GM19397 (cell line): ENCODE results near the gene USP5.
"Not testable (repeated sequence)": the region's sequence is repeated elsewhere in the genome, so short reads cannot be mapped to it uniquely, and the experiment has no call there.

Experiments
- ATAC-seq: cut with Tn5 transposase; IDR thresholded peaks from one replicate; pipeline ENCODE4 v1.9.1; 2021; ENCODE audit warnings: mild to moderate bottlenecking, moderate library complexity; ENCODE audit not compliant: unreplicated experiment

Gene USP5

DNA sequence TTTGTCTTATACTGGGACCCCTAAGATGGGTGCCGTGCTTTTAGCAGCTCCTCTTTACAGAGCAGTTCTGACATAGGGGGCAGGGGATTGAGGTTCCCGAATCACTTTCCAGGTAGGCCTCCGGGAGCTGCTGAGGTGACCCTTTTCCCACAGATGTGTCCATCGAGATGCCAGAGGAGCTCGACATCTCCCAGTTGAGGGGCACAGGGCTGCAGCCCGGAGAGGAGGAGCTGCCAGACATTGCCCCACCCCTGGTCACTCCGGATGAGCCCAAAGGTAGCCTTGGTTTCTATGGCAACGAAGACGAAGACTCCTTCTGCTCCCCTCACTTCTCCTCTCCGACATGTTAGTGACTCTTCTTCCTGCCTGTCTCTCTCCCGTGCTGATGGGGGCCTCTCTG, 11.1 kb downstream of the USP5 start:
- ATAC-seq: no peak

DNA sequence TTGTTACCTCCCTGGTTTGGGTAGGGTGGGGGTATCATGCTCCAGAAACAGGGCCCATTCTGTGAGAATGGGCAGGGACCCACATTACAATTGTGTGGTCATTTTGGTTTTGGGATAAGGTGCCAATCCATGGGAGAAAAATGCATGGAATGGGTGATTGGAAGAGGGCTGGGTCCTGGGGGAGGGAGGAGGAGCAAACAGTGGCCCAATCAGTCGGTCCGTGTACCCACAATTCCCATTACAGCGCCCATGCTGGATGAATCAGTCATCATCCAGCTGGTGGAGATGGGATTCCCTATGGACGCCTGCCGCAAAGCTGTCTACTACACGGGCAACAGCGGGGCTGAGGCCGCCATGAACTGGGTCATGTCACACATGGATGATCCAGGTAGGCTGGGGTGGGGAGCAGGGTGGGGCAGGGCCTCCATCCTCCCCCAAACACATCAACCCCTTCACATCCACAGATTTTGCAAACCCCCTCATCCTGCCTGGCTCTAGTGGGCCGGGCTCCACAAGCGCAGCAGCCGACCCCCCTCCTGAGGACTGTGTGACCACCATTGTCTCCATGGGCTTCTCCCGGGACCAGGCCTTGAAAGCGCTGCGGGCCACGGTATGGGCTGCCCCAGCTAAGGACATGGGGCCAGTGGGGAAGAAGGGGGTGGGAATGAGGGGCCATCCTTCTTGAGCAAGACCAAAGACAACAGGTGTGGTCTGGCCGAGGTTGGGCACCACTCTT, 11.8 kb downstream of the USP5 start:
- ATAC-seq: no peak

DNA sequence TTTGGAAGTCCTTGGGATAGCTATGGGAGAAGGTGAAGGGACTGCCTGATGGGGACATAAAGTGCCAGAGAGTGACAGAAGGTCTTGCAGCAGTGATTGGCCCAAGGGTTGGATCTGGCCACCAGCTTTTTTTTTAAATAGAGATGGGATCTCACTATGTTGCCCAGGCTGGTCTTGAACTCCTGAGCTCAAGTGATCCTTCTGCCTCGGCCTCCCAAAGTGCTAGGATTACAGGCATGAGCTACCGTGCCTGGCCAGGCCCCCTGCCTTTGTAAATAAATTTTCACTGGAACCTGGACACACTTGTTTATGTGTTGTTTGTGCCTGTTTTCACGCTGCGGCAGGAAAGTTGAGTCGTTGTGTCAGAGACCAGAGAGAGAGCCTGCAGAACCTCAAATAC, 13.4 kb downstream of the USP5 start:
- ATAC-seq: not testable (repeated sequence)

DNA sequence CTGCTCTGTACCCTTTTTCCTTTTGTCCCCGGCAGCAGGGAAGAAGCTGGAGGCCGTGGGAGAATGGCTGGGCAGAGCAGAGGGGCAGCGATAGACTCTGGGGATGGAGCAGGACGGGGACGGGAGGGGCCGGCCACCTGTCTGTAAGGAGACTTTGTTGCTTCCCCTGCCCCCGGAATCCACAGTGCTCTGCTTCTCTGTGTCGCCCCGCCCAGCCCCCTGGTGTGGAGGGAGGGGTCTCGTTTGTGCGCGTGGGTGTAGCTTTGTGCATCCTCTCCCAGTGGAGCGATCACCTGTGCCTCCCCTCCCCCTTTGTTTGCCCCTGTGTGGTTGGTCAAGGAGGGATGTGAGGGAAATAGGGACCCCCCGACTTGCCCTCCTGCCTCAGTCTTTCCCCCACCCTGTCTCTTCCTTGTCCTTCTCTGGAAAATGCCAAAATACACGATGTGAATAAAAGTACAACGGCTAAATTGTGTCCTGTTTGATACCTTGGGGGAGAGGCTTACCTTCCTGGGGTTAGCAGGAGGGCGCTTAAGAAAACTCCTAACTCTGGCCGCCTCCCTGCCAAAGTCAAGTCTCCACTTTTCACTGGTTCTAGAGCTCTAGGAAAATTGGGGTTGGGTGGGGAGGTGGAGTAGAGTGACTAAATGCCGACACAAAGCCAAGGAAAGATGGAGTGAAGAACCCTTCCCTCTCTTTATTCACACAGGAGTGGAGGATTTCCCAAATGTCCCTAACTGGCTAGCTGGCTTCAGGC, 14.4 kb downstream of the USP5 start:
- ATAC-seq: no peak

DNA sequence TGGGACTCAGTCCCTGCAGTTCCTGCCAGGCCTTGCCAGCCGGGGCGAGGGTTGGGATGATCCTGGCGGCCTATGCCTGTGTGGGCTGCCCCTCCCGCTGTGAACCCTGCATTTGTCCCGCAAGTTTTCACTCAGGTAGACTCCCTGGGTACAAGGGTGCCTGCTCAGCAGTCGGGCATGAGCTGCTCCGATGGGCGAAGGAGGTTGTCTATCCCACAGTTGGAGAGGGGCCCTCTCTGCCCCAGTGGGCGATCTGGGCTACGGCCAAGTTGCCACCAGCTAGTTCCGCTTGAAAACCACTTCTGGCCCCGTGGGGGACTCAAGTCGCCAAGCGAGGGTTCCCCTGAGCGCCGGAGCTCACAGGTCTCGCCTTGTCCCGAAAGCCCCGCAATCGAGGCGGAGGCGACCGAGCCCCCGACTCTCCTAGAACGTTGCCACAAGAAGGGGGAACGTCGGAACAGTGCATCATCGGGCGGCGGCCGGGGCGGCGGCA, 15.0 kb downstream of the USP5 start:
- peak; percentile 19 for ATAC-seq

DNA sequence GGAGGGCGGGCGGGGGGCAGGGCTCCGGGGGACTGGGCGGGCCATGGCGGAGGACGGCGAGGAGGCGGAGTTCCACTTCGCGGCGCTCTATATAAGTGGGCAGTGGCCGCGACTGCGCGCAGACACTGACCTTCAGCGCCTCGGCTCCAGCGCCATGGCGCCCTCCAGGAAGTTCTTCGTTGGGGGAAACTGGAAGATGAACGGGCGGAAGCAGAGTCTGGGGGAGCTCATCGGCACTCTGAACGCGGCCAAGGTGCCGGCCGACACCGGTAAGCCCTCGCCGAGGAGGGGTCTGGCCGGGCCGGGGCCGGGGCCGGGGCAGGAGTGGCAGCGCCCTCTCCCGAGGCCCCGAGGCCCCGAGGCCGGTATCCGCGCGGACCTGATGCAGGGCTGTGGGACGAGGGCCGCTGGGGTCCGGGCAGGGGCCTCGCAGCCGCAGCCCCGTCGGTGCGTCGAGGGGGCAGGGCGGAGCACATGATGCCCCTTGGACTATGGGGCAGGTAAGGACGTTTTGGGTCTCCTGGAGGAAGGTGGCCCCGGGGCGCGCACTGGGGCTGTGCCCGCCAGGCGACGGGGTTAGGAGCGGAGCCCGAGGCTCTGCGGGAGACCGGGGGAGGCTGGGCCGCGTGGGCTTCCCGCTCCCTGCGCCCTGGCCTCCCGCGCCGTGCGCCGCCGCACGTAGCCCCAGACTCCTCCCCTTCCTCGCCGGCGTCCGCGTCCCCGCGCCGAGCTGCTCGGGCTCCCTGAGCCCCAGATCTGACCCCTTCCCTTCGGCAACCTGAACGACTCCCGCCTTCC, 15.7 kb downstream of the USP5 start, which contains the start of gene TPI1:
TPI1 (plus strand) TSS at position 119 of the 798 bp plus-strand sequence; CDS start at position 155, 36 bp downstream.
- peak; percentile 52 for ATAC-seq

DNA sequence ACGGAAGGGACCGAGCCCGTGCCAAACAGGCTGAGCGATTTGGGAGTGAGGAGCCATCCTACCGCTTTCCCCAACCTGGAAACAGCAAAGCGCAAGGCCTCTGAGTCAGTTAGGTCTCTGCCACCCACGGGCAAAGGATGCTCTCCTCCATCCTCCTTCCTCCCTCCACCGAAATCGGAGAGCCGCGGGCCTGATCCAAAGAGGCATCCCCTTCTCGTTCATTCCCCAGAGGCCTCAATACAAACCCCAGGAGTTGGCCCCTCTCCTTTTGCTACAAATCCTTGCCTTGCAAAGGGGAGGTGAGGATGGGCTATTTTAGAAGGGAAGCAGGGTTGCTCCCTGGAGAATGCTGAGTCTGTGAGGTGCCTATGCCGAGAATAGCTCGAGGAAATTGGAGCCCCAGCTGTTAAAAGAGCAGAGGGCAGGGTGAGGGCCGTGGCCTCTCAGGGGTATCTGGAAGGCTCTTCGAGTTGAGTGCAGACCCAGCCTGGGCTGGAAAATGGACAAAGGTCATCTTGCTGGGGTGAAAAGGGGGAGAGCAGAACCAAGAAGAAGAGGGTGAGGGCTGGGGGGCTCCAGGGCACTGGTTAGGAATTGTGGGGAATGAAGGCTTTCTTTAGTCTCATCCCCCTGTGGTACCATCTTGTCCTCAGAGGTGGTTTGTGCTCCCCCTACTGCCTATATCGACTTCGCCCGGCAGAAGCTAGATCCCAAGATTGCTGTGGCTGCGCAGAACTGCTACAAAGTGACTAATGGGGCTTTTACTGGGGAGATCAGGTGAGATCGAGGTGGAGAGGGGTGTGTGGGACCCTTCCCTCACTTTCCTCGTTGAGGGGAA, 16.5 kb downstream of the USP5 start:
- no peak for ATAC-seq

DNA sequence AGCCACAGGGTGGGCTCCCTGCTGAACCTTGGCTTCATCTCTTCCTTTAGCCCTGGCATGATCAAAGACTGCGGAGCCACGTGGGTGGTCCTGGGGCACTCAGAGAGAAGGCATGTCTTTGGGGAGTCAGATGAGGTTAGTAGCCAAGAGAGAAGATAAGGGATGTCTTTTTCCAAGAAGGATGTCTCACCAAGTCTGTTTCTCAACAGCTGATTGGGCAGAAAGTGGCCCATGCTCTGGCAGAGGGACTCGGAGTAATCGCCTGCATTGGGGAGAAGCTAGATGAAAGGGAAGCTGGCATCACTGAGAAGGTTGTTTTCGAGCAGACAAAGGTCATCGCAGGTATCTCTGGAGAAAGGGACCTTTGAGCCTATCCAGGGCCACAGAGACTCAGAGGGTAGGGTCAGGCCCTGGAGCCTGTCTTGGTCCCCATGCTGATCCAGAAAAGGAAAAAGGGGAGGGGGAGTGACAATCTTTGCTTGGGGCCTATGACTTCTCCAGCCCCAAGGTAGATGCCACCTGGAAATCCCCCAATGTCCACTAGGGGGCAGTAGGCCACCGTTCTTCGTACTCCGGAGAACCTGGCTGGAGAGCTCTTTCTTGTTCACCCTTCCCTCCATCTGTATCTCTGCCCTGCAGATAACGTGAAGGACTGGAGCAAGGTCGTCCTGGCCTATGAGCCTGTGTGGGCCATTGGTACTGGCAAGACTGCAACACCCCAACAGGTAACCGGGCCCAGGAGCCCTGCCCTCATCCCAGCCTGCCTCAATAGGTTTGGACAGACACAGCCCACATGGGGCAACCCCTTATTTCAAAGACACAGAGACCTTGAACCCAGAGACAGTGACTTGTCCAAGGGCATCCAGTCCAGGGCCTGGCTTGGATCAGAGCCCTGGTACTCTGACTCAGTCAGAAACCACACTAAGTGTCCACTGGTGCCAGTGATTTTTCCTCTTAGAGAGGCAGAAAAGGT, 17.4 kb downstream of the USP5 start:
- ATAC-seq: no peak

DNA sequence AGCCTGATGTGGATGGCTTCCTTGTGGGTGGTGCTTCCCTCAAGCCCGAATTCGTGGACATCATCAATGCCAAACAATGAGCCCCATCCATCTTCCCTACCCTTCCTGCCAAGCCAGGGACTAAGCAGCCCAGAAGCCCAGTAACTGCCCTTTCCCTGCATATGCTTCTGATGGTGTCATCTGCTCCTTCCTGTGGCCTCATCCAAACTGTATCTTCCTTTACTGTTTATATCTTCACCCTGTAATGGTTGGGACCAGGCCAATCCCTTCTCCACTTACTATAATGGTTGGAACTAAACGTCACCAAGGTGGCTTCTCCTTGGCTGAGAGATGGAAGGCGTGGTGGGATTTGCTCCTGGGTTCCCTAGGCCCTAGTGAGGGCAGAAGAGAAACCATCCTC, 18.4 kb downstream of the USP5 start:
- ATAC-seq: not testable (repeated sequence)

DNA sequence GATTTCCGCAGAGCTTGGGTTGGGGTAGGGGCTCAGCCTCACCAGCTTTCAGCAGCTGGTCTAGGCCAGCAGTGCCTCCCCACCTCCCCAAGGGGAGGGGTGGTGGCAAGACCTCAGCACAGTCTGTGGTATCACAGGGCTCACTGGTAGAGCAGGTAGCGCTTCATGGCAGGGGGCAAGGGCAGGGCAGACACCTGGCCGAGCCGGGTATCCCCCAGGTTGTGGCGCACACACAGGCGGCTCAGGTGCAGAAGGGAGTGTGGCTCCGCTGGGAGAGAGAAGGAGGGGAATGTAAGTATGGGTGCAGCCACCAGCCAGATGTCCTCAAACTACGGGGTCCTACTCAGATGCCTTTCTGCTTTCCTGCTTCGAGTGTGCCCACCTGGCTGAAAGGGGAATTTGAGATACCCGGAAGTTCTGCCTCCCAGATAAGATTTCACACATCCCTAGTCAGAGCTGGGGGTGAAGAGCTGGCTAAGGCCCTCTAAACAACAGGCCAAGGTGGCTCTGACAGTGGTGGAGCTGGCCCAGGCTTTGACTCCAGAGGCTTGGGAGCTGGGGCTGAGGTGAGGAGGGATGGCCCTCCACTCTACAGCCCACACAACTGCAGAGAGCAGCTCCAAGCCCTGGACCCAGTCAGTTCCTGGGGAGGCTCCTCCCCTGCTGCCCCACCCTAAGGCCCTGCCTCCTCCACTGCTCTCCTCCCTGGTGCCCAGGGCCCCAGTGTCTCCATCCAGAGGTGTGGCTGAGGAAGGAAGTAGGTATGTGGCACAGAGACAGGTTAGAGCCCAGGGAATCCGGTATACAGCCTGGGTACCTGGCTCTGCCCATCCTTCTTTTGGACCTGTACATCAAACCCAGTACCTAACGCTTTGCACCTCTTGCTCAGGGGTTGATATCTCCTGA, 19.4 kb downstream of the USP5 start:
- ATAC-seq: no peak

DNA sequence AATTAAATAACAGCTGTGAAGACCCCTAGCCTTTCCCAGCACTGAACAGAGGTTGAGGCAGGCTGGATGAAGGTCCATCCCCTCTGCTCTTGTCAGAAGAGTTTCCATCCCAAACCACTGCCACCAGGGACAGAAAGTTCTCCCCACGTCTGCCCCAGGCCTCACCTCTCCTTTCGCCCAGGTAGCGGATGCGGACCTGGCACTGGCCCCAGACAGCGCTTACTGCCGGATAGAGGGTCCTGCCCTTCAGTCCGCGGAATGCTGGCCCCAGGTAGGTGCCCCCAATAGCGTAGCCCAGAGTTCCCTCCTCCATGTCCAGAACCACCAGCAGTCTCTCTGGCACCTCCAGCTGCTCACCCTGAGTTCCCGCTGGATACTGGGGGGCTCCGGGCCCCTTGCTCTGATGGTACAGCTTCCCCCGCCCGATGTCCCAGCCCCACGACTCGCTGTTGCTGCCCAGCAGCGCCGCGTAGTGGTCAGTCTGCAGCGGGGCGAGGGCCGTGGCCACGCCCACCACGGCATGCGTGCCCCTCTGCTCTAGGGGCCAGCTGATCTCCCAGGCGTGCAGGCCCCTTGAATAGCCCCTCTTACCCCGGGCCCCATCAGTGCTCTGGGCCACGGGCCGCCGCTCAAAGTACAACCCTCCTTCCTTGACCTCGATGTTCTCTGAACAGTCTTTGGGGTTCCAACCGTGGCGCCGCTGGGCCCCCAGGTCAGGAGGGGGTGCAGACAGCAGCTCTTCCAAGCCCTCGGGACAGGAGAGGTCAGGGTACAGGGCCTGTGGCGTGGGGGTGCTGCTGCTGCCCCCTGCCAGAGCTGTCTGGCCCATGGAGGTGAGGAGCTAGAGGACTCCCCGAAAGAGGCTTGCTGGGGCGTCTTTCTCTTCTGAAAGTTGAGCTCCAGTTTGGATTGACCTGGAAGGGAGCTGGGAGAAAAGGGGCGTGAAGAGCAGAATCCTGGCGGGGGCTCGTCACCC, 20.4 kb downstream of the USP5 start:
- ATAC-seq: peak; percentile 31

DNA sequence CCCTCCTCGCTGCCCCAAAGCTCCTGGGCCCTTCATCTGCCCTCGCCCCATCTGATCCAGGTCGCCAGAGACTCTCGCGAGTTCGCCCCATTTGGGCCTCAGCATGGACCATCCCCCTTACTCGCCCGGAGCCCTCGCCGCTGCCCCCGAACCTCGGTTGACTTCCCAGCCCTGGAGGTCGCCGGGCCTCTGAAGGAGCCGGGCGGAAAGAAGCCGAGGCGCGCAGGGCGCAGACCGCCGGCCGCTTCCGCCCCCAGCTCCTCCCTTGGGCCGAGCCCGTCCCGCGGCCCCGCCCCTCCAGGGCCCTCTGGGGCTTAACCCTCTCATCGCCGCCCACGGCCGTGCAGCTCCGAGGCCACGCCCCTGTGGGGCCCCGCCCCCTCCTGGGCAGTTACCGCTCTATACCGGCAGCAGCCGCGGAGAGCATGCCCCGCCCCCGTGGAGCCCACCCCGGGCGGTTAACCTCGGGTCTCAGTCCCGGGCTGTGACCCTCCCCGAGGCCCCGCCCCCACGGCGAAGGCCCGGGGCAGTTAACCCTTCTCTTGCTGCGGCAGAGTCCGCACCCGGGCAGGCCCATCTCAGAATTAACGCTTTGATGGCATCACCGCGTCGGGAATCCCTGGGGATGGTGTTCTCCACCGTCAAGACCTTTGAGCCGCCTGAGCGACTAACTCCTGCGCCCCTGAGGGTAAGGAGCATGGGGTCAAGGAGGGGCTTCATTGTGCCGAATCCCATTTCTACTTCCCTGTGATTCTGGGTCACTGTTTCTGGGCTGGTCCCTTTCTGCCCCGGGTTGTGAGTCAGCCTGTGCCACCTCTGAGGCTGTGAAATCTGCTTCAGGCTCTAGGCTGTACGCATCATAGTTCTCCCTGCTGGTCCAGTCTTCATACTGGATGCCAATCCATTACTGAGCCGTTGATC, 21.4 kb downstream of the USP5 start, which contains the start of gene SPSB2:
SPSB2 (minus strand) TSS at position 210 of the 921 bp plus-strand sequence. CDS start 402 bp downstream, outside the sequence.
- ATAC-seq: peak; percentile 77

DNA sequence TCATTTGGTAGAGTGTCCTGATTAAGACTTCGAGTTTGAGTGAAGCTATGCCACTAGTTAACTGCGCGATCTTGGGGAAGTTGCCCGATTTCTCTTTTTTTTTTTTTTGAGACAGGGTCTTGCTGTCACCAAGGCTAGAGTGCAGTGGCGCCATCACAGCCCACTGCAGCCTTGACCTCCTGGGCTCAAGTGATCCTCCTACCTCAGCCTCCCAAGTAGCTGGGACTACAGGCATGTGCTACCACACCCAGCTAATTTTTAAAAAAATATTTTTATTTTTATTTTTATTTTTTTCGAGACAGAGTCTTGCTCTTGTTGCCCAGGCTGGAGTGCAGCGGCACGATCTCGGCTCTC, 22.0 kb downstream of the USP5 start:
- ATAC-seq: not testable (repeated sequence)

DNA sequence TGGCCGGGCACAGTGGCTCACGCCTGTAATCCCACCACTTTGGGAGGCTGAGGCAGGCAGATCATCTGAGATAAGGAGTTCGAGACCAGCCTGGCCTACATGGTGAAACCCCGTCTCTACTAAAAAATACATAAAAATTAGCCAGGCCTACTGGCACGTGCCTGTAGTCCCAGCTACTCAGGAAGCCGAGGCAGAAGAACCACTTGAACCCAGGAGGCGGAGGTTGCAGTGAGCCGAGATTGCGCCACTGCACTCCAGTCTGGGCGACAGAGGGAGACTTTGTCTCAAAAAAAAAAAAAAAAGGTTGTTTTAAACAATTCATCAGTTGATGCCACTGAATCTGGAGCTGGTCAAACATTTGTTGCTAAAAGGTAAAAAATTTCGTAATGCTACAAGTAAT, 27.9 kb downstream of the USP5 start:
- ATAC-seq: not testable (repeated sequence)

DNA sequence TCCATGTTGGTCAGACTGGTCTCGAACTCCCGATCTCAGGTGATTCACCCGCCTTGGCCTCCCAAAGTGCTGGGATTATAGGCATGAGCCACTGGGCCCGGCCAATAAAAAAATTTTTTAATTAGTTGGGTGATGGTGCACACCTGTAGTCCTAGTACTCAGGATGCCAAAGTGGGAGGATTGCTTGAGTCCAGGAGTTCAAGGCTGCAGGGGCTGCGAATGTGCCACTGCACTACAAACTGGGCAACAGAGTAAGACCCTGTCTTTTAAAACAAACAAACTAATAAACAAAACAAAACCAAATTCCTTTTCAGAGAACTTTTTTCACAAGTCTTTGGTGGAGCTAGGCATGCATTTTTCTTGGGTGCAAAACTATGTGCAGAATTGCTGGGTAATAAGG, 31.3 kb downstream of the USP5 start:
- ATAC-seq: no peak

DNA sequence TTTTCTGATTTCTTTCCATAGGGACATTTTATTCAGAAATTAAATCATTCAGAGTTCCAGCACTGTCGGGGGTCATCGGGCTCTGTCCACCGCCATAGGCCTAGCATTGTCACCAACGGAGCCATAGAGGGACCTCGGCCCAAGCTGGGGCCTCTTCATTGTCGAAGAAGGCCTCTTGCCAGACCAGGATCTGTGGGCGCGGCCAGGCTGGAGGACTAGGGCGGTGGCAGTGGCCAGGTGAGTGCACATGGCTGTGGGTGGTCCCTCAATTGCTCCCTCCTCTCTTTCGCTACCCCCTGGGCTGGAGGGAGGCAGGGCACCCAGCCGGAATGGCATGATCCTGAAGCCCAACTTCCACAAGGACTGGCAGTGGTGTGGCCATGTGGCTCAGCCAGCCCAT, 31.7 kb downstream of the USP5 start:
- no peak for ATAC-seq
